ENCODE measurements around the gene PPM1H.

GRCh38 chr12:62694632-62695031 is 240.3 kb downstream of the PPM1H start:
- TF ChIP-seq POLR2A (IDR thresholded peaks at IDR 0.05) (no peak), CTCF (IDR thresholded peaks at IDR 0.05) (no peak)

Data from adrenal gland (tissue), 5 donors.